Stimulated activated CD4-positive, alpha-beta T cell treated with anti-CD3 and anti-CD28 coated beads, TNF-alpha, amount 100 ng/mL, for 1 hour (primary cell): ENCODE data around the gene DLEU7.

Experiments
- DNase-seq, 3 donors: peaks; one replicate each; pipeline ENCODE4 v3.0.0-alpha.2; 2020; ENCODE audit warnings: low read depth in 3 of 3, low spot score in 1 of 3

The DLEU7 gene

GRCh38 chr13:50844084-50844875 lies 788 bp upstream of the DLEU7 start:
- DNase-seq: no peak

DNA sequence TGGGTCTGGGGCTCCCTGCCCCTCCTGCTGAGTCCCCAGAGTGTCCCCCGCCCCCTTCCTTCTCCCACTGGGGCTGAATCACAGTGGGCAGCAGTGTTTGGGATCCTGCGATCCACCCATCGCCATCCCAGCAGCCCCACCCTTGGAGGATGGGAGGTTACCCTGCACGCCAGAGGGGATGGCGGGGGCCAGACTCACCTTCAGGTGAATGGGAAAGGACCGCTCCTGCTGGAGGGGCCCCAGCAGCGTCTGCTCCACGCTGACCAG lies 569 bp downstream of the DLEU7 start:
- no peak for DNase-seq

GRCh38 chr13:50842251-50842989 lies 1.1 kb downstream of the DLEU7 start:
- no peak for DNase-seq

DNA sequence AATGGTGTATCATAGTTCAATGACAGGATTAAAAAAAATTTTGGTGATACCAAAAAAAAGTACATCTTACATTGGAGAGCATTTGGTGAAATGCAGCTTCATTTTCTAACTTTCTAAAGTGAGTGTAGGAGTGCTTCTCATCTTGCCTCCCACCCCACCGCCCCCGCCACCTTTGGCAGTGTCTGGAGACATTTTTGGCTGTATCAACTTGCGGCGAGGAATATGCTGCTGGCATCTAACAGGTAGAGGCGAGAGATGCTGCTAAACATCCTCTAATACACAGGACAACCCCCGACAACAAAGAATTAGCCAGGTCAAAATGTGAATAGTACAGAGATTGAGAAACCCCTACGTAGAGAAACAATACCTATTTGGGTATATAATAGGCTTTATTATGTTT lies 1.7 kb downstream of the DLEU7 start:
- DNase-seq: no peak

GRCh38 chr13:50840284-50840683 lies 3.2 kb downstream of the DLEU7 start:
- no peak for DNase-seq

DNA sequence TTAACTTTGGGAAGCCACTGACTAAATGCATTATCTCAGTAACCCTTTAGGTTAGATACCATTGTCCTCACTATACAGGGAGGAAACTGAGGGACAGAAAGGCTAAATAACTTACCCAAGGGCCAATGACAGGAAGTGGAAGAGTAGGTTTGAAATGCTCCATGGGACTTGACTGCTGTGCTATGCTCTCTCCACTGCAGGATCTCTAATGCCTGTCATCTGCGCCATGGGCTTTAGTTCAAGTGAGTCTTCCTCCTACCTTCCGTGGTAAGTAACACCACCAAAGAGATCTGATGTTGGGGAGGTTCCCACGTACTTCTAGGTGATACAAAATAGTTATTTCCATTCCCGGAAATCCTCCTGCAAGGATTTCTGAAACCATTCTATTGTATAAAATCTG lies 3.7 kb downstream of the DLEU7 start:
- DNase-seq: no peak

DNA sequence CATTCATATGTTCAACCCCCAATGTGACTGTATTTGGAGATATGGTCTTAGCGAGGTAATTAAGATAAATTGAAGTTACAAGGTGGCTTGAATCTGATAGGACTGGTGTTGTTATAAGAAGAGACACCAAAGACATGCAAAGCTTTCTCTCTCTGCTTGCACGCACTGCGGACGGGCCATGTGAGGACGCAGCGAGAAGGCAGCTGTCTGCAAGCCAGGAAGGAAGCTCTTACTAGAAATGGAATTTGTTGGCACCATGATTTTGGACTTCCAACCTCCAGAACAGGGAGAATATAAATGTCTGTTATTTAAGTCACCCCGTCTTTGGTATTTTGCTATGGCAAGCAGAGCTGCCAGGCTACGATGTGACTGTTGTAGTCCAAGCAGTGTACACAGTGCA lies 4.8 kb downstream of the DLEU7 start:
- DNase-seq: no peak

DNA sequence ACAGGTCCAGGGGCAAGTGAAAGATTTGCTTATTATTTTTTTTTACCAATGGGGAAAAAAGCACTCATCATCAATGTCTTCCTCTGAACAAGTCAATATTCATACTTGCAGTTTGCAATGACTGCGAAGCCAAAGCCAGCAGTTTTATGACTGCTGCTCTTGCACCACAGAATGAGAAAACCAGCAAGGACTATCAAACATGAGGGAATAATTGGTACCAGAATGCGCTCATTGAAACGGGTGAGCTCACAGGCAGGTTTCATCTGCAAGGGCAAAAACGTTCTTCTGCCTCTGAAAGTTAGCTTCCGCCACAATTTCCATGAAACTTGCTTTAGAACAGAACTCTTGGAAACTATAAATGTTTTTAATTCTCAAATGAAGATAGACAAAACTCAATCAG lies 5.5 kb downstream of the DLEU7 start:
- DNase-seq: no peak

DNA sequence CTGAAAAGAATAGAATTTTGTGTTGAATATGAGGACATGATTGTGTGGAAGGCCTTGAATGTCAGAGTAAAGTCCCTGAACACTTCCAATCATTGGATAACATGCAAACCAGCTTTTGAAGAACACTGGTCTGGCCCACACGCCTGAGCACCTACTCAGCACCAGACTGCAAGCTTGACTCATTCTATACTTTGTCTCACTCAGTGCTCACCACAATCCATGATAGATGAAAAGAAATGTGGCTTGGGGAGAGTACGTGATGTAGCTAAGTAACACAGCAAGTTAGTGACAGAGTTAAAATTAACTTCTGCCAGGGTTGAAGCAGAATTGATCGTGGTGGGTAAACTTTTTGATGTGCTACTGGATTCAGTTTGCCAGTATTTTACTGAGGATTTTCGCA lies 12.0 kb downstream of the DLEU7 start:
- DNase-seq: no peak

- no peak for DNase-seq
Observed at GRCh38 chr13:50829896-50830295, 13.6 kb downstream of the DLEU7 start.

DNA sequence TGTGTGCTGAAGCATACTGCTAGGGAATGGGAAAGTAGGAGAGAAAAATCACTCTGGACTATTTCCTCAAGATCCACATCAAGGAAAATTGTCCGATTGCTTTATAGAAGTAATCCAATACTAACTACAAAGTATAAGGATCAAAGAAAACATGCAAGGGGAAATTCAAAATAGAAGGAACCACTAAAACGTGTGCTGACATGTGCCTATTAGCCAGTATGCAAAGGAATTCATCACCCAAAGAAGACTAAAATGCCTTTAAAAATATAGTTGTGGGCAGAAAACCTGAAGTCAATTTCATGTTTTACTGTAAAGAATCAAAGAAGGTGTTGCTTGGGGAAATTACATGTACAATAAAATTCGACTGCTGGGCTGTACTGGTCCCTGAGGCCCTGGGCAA lies 14.3 kb downstream of the DLEU7 start:
- no peak for DNase-seq

- DNase-seq: no peak
Observed at GRCh38 chr13:50826035-50826434, 17.5 kb downstream of the DLEU7 start.

GRCh38 chr13:50812242-50812641 lies 31.2 kb downstream of the DLEU7 start:
- no peak for DNase-seq

GRCh38 chr13:50810998-50811397 lies 32.5 kb downstream of the DLEU7 start:
- DNase-seq: no peak

DNA sequence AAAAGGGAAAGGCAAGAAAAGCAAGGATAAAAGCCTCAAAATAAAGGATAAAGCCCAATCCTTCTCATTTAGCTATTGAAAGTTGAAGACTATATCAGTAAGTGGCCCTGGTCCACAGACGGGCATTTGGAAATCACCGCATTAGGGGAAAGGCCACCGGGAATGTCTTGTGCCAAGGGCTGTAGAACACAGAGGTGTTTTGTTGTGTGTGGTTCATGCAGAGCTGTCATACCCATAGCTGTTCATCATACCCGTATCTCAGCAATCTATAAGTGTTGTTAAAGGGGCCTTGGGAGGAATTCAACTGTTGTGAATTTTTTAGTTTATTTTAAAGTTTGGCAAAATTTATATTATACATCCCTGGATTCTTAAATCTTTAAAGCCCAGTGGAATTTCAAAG lies 33.0 kb downstream of the DLEU7 start:
- no peak for DNase-seq

GRCh38 chr13:50809133-50810090 lies 34.1 kb downstream of the DLEU7 start:
- DNase-seq: no peak

DNA sequence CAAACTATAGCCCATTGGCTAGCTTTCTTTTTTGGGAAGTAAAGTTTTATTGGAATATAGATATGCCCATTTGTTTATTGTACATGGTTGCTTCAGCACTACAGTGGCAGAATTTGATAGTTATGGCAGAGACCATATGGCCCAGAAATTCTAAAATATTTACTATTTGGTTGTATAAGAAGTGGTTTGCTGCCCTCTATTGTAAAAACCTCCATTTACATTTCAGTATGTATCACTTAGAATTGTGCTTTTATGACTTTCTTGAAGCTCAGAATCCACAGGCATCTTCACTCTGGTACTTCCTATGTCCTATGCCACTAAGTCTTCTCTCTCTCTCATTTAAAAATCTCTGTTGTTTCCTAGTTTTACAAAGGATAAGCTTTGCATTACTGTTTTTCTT lies 37.7 kb downstream of the DLEU7 start:
- no peak for DNase-seq

DNA sequence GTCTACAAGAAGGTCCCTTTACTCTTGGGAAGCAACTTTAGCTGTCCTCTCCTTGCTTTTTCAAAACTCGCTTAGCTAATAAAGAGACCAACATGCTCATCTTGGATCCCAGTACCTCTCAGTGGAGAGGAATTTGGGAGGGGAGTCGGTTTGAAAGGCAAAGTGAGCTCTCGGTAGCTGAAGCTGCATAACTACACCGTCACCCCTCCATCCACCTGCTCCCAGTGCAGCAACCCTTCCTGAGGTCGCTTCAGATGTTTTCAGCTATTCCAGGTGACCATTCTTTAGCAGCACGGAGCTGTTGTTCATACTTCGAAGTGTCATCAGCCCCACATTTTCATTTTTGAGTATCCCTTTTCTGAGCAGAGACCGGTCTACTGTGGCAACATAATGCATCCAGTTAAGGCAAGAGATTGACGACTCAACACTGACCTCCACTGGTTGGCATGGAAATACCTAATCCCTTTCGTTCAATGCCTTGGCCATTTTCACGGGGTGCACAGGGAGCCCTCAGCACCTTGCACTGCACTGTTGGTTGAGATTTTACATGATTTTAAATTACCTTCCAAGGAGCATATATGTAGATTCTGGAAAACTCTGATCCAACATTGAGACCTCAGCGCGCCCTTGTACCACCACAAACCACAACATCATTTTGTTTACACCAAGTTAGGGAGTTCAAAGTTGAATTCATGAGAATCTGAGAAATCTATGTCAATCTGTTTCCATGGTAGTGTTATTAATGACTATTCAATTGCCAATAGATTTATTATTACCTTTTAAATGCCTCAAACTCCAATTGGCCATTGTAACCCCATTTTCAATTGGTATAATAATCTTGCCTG lies 42.2 kb downstream of the DLEU7 start:
- DNase-seq: peak; percentile 9 to 25 (median 18)

- no peak for DNase-seq
Observed at GRCh38 chr13:50800091-50800739, 43.3 kb downstream of the DLEU7 start.

DNA sequence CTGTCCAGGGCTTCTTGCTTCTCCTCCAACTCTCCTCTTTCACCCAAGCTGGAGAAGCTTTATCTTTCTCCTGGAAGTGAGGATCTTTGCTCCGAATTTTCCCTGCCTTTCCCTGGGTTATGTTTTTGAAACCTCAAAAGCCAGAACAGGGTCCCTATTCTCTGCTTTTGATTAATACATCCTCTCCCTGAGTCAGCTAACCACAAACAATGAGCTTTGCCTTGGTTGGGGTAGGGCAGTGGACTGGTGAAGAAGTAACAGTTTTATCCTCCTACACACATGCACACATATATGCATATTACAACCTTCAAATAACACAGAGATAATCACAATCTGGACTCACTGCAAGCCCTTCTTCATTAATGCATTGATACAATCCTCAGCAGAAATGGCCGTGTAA lies 44.6 kb downstream of the DLEU7 start:
- DNase-seq: no peak
